ENCODE results near the gene NEO1.

The NEO1 gene

DNA sequence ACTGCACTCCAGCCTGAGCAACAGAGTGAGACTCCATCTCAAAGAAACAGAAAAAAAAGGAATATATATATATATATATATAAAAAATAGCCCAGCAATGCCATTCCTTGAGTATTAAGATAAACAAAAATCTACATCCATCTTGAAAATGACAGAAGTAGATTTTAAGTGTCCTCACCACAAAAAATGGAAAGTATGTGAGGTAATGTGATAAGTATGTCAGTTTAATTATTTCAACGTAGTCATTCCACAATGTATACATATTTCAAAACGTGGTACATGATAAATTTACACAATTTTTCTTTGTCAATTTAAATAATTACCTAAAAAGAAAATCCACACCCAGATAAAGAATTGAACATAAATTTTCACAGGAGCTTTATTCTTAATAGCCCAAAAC, 261.6 kb downstream of the NEO1 start:
- DNase-seq: no peak

DNA sequence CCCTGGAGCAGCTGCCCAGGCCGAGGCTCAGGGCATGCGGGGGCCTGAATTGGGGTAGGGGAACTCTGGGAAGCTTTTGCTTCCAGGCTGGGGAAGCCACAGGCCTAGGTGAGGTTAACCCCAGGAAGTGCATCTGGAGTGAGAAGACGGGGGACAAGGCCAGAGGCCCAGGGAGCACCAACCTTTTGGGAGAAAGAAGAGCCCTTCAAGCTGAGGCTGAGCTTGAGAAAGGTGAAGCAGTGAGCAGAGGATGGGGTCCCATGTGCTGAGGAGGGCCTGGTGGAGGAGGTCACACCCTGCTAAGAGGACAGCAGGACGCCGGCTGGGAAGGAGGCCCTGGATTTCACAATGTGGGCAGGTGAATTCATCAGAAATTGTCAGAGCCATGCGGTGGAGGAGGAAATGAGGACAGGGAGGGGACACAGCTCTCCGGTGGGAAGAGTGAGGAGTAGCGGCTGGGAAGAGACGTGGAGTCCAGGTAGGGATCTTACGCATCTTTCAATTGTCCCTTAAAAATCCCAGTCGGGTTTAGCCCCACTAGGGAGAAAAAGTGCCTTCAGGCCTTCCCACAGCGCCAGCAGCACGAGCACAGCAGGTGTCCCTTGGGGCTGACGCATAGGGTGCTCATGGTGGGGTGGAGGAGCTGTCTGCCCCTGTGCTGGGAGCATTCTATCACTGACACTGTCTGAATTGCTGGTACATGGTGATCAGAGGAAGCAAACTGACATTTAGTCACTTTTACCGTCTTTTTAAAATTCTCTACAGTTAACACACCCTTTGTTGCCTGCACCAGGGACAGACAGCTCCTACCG, 265.6 kb downstream of the NEO1 start:
- no peak for DNase-seq

DNA sequence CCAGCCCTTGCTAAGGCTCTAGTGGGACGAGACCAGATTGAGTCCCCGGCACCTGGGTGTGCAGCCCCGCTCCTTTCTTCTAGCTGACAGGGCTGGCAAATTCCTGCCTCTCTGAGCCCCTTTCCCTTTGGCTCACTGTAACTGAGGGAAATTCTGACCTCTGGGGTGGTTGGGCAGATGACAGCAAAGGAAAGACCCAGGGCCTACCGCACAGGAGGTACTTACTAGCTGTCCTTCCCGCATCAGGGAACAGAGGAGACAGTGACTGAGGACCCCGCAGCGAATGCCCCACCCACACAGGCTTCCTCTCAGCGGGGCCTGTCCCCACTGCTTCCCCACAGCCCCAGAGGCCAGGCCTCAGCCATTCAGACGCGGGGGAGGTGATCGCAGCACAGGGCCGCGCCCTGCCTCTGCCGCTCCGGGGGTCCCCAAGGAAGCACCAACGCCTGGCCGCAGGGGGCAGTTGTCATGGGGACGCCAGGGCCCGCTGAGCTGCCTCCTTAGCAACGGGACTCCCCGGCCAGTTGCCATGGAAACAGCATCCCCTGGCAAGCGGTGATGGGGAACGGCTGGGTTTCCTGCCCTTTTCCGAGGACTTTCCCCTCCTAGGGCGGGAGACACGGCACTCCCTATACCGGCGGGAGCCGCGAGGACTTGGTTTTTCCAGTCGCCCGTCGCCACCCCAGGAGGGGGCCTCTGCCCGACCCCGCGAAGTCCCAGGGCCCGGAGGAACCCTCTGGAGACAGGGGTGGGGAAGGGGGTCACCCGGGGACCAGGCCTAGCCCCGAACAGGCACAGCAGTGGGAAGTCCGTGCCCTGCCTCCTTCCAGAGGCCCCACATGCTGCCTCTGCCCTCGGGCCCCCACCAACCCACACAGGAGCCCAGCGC, 266.4 kb downstream of the NEO1 start:
- DNase-seq: no peak

DNA sequence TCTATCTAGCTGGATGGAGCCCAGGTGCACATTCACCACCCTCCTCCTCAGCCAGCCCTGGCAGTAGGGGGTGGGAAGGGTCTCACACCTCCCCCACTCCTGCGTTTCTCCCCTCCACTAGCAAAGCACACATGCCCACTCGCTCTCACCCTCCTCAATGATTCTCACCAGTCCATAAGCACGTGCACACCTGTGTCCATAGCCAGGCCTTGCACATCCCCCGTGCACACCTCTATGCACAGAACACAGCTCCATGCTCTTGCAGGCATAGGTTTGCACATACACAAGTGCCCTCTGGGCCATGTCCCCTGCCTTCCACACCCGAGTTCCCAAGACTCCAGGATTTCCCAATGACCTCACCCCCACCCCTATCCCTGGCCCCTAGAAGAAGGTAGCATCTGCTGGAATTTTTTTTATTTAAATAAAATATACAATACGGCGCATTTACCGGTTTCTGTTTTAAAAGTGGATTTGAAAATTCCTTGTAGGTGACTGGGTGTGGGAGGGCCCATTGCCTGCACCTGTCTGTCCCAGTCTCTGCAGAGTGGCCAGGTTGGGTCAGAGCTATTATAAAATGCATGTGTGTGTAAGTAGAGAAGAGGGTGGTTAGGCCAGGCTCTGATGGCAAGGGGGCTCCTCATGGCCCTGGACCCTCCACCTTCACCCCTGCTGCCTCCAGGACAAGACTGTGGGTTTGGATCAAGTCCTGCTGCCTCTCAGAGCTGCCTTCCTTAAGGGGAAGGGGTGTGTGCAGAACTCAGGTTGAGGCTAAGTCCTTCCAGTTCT, 267.4 kb downstream of the NEO1 start:
- DNase-seq: no peak

DNA sequence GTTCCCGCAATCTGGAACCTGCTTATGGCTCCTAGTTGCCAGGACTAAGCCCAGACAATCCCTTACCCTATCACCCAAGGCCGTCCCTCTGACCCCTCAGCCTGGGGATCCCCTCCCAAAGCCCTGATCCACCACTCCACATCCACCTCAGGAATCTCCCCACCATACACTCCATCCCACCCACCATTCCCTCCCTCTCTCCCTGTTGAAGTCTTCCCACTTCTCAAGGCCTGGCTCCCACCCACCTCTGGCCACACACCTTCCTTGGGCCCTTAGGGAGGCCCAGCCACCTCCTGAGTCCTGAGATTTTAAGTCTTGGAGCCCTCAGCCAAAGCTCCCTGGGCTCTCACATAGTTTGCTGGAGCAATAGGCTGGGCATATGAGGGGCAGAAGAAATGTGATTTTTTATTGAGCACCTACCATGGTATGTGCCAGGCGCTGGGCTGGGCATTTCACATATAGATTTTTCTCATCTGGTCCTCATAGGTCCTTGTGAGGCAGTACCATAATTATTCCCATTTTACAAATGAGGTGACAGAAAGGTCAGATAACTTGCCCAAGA, 268.4 kb downstream of the NEO1 start:
- DNase-seq: no peak

DNA sequence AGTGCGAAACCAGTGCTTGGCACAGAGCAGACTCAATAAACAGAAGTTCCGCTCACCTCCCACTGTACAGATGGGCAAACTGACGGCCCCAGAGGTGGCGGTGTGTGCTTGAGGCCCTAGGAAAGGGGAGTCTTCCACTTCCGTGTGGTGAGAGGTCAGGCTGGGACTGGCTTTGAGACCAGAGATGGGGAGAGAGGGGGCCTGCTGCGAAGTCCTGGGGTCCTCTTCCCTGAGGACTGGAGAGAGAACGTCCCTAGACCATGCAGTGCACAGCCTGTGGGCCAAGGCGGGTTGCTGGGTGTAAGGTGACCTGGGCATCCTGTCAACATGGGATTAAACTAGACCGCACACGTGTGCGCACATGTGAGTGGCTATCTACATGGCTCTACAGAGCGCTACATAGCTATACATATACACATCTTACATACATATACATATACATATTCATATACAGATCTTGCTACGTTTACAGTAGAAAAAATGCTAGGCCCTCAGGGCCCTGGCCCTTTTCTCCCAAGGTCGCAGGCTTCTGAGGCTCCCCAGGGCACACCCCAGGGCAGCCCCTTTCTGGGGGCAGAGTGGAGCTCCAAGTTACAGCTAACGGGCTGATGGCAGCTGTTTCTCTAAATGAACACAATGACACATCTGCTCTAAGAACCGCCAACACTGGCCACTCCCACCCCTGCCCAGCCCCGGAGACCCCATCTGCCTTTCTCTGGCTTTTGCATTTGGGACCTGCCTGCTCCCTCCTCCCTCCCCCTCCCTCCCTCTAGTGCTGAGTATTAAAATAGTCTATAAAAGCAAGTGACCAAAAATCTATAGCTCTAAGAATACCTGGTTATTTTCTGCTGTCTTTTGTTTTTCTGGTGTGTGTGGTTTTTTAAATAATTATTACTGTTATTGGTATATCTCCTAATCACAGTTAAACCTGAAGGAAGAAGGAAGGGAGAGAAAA, 269.5 kb downstream of the NEO1 start:
- DNase-seq: no peak

DNA sequence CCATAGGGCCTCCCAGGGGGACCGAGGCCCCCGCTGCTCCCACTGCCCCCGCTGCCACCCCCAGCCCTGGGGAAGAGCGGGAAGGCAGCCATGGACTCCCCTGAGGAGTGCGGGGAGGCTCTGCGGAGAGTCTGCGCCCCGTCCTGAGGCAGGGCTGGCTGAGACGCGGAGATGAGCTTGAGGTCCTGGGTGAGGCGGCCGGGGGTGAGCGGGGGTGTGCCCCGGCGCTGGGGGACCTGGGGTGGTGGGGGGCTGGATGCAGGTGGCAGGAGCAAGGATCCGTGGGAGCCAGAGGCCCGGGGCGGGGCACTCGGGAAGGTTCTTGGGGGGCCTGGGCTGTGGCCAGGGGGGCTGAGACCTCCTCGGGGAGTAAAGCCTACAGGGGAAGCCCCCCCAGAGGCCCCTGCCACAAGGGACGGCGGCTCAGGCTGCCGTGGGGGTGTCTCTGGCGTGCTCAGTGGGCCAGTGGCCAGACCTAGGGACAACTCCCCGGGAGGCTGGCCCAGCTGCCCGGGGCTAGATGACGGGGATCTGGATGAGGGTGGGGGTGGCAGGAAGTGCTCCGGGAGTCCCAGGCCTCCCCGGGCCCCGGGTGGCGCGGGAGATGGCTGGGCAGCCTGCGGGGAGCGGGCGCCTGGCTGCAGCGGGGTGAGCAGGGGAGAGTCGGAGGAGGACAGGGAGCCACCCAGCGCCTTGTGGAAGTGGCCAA, 270.6 kb downstream of the NEO1 start:
- DNase-seq: no peak

DNA sequence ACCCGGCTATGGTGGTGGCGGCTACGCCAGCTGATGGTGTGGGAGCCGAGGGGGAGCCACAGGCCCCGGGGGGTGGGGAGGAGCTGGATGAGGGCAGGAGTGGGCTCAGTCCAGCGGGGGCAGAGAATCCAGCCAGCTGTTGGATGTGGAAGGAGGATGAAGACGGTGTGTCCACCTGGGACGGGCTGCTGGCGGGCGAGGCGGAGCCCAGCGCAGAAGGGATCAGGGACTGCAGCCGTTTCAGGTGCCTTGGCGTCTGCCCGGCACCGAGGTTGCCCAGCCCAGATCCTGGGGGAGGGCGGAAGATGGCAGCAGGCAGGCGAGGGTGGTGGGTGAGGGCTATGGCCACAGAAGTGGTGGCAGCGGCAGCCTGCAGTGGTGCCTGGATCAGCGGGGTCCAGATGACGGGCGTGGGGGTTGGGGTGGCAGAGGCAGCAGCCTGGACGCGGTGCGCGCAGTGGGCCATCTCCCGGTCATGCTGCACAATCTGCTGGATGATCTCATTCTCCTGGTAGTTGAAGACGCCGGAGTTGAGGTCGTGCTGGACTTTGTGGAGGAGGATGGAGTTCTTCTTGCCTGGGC, 271.2 kb downstream of the NEO1 start:
- no peak for DNase-seq

DNA sequence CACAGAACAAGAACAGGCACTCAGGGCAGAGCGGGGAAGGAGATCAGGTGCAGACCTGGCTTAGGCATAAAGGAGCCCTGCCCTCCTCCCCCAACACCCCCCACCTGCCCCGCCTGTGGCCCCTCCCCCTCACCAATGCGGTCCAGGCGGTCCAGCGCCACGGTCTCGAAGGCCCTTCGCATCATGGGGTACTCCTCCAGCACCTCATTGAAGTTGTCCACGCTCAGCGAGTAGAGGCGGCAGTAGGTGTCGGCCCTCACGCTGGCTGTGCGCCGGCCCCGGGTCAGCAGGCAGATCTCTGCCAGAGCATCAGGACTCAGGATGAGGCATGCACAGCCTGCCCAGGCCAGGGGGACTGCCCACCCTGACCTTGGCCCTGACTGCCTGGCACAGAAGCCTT, 271.7 kb downstream of the NEO1 start:
- DNase-seq: no peak

DNA sequence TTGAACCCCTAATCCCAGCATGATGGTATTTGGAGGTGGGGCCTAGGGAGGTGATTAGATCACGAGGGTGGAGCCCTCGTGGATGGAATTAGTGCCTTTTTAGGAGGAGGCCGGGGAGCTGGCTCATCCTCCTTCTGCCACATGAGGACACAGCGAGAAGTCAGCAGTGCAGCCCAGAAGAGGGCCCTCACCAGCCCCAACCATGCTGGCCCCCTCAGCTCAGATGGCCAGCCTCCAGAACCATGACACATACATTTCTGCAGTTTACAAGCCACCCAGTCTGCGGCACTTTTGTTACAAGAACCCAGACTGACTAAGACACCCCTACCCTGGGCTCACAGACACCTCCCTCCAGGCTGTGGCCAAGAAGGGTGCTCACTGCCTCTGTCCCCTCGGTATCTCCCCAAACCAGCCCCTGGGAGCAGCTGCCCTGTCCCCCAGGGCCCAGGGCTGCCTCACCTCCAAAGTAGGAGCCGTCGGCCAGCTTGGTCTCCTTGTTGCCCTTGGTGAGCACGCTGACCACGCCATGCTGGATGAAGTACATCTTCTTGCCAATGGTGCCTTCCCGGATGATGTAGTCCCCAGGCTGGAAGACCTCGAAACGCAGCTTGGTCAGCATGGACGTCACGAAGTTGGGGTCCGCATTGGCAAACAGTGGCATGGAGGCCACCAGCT, 272.4 kb downstream of the NEO1 start:
- DNase-seq: no peak

DNA sequence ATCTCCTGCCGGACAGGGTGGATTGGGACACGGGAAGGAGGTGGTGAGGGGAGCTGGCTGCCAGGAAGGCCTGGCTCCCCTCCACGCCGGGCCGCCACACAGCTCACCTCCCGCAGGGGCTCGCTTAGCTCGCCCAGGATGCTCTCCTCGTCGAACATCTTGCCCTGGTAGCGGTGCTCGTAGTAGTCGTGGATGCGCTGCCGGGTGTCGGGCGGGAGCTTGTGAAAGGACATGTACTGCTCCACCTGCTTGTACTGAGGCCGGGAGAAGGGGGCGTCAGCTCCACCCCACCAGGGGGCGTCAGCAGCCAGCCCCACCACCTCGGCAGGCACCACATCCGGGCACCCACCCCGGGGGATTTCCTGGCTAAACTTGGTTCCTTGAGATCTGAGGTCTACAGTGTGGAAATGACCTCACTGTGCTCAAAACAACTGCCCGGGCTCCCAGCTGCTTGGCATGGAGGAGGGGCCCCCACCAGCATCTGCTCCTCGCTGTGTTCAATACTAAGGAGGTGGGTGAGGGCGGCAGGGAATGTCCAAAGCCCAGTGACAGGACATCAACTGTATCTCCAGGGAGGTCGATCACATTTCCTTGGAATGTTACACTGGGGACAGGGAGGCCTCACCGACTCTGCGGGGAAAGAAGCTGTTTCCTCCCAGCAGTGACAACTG, 273.1 kb downstream of the NEO1 start:
- DNase-seq: peak; percentile 32

DNA sequence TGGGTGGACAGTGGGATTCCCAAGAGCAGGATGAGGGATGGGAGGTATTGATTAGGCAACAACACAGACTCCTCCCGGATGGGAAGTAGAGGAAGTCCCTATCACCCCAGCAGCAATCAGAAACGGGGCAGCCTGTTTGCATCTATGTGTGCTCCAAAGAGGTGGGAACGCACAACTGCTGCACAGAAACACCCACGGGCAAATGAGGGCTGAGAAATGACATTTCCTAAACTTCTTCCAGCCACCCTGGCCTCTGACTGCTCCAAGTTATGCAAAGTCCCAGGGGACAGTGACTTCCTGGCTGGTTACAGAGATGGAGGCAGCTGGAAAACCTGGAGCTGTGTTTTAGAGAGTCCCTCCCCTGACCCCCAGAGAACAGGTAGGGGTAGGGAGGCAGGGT, 273.9 kb downstream of the NEO1 start:
- no peak for DNase-seq

DNA sequence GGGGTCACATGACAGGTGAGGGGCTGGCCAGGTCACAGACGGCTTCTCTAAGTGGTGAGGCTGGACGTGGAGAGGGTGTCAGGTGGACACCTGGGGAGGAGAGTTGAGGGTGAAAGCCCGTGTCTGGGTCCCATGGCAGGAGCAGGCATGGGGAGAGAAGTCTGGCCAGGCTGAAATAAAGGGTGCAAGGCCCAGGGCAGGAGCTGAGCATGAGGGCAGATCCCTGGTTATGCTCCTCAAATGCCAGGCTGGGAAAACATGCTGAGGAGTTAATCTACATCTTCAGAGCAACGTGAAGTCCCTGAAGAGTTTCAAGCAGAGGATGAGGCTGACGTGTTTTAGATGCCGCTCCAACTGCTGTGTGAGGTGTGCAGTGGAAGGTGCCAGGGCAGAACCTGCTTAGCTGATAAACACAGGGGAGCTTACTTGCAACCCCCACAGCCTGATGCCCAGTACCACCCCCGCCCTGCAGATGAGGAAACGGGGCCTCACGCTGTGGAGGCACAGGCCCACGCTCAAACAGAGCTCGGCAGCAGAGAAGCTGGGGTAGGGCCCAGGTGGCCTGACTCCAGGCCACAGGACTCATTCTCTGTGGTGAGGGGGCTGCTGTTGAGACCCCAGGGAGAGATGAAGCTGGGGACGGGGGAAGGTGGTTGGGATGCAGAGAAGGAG, 276.0 kb downstream of the NEO1 start:
- no peak for DNase-seq

DNA sequence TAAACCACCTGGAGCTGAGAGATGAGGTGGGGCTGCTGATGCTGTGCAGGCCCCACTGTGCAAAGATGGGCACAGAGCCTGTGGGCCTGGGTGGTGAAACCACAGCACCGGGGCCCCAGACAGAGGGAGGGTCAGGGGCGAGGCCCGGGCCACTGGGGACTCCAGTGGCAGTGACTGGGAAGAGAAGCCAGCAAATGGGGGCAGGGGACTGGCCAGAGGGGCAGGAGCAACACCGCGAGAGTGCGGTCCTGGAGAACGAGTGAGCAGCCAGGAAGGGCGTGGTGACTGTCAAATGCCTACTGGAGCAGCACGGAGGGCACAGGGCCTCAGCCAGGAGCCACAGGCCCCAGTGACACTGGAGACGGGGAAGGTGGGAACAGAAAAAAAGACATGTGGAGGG, 276.7 kb downstream of the NEO1 start:
- no peak for DNase-seq

DNA sequence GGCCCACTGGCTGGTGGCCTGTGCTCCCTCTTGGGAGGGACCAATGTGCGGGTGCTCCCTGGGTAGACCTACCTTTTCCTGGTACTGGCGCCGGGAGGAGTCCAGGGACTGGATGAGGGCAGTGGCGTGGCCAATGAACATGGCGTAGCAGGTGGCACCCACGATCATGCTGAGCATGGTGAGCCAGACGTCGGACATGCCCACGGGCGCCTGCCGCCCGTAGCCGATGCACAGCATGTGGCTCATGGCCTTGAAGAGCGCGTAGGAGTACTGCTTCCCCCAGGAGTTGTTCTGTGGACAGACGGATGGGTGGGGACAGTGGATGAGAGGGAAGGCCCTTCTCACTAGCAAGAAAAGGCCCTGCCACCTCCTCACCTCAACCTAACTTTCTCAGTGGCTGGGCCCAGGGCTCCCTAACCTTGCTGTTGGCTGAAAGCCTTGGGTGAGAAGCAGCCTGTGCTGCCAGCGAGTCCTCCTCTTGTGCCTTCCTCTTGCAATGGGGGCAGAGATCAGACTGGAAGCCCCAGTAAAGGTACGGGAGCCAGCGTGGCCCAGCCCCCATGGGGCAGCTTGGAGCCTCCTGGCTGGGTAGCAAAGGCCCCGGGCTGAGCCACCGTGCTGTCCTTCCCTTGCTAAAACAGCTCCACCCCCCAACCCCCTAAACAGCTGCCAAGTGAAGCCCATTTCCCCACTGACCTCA, 277.4 kb downstream of the NEO1 start:
- no peak for DNase-seq

DNA sequence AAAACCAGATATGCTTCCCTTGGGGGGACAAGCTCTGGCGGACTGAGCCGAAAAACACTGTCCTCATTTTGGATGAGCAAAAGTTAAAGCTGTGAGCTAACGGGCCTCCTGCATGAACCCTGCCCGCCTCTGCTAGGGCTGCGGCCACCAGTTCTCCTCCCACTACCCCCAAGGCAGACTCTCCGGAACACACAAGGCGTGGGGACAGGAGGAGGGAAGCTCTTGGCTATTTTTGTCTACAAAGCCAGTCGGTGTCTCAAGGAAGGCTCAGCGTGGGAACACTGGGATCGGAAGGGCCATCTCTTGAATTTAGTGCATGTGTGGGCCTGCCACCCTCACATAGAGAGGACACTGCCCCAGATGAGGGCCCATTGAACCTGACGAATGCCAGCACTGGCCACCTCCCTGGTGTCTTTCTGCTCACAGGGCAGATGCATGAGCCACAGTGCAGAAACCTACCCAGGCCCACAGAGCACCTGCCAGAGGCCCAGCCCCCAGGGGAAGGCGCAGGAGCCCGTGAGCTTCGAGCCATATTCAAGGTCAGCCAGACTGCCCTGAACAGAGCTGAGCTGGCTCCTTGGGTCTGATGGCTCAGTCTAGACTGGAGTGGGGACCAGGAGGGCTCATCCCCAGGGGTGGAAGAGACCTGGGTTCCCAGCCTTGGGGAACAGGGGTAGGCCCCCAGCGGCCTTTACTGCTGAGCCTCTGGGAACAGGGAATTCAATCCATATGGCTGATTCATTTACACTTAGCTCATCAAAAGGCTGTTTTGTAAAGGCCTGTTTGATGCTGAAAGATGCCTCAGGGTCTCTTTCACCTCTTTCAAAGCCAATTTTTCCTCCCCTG, 278.2 kb downstream of the NEO1 start:
- no peak for DNase-seq

DNA sequence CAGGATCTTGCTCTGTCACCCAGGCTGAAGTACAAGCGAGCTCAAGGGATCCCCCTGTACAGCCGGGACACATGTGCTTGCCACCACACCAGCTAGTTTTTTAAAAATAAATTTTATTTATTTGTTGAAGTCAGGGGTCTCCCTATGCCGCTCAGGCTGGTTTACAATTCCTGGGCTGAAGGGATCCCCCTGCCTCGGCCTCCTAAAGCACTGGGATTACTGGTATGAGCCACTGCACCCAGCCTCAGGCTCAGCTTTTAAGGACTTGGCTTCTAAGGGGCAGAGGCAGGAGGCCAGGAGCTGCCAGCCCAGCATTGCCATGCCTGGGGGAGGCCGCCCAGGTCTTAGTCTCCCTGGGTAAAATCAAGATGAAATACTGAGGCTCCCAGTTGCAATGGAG, 279.2 kb downstream of the NEO1 start:
- no peak for DNase-seq
